H9 (cell line): Measurements from ENCODE around the gene DTNB. TPM values are rescaled to one million over a fixed set of nuclear protein-coding genes. Genes with fewer than 3 reads are reported as not detected.

Experiments used
- DNase-seq: peaks from one replicate; pipeline ENCODE4 v3.0.0-alpha.2; 2017
- H2AFZ ChIP-seq: one replicate; pipeline ENCODE4 v1.6.1; 2013; ENCODE audit warnings: mild to moderate bottlenecking, low read length, control low read depth, moderate library complexity
- H2AK5ac ChIP-seq: 2 replicates; pipeline ENCODE4 v1.6.1; 2013; ENCODE audit warnings: low read length, control low read depth, mixed read lengths; ENCODE audit not compliant: insufficient read length
- H2BK120ac ChIP-seq: one replicate; pipeline ENCODE4 v1.6.1; 2013; ENCODE audit warnings: low read depth, mild to moderate bottlenecking, low read length, control low read depth, inconsistent platforms; ENCODE audit not compliant: poor library complexity, severe bottlenecking
- H2BK12ac ChIP-seq: 2 replicates; pipeline ENCODE4 v1.6.1; 2013; ENCODE audit warnings: low read length, control low read depth, mixed read lengths, low read depth; ENCODE audit not compliant: insufficient read length
- H2BK15ac ChIP-seq: 2 replicates; pipeline ENCODE4 v1.6.1; 2013; ENCODE audit warnings: low read depth, low read length, control low read depth
- H2BK20ac ChIP-seq: one replicate; pipeline ENCODE4 v1.6.1; 2013; ENCODE audit warnings: low read depth, mild to moderate bottlenecking, low read length, control low read depth, inconsistent platforms; ENCODE audit not compliant: poor library complexity, severe bottlenecking
- H2BK5ac ChIP-seq: 2 replicates; pipeline ENCODE4 v1.6.1; 2013; ENCODE audit warnings: low read length, control low read depth, mixed read lengths; ENCODE audit not compliant: insufficient read length
- H3K14ac ChIP-seq: 2 replicates; pipeline ENCODE4 v1.6.1; 2013; ENCODE audit warnings: low read length, control low read depth; ENCODE audit not compliant: insufficient read depth
- H3K18ac ChIP-seq: 2 replicates; pipeline ENCODE4 v1.6.1; 2013; ENCODE audit warnings: low read depth, mild to moderate bottlenecking, mixed read lengths, low read length, control low read depth; ENCODE audit not compliant: insufficient read length
- H3K23ac ChIP-seq: 2 replicates; pipeline ENCODE4 v1.6.1; 2013; ENCODE audit warnings: low read length, control low read depth, mixed read lengths, low read depth; ENCODE audit not compliant: insufficient read length
- H3K23me2 ChIP-seq: 2 replicates; pipeline ENCODE4 v1.6.1; 2013; ENCODE audit warnings: low read depth, mild to moderate bottlenecking, mixed read lengths, low read length, control low read depth; ENCODE audit not compliant: insufficient read length, poor library complexity, severe bottlenecking
- H3K27ac ChIP-seq: 2 replicates; pipeline ENCODE4 v1.5.1; 2013; ENCODE audit warnings: low read length, control low read depth, mixed read lengths, low read depth; ENCODE audit not compliant: insufficient read length
- H3K27me3 ChIP-seq: 2 replicates; pipeline ENCODE4 v1.6.1; 2013; ENCODE audit warnings: low read length, control low read depth, inconsistent platforms; ENCODE audit not compliant: insufficient read depth
- H3K4ac ChIP-seq: 2 replicates; pipeline ENCODE4 v1.6.1; 2013; ENCODE audit warnings: low read depth, mild to moderate bottlenecking, control low read depth, inconsistent platforms, low read length, moderate library complexity
- H3K4me1 ChIP-seq: 2 replicates; pipeline ENCODE4 v1.6.1; 2013; ENCODE audit warnings: low read length, control low read depth, inconsistent platforms; ENCODE audit not compliant: insufficient read depth
- H3K4me2 ChIP-seq: 2 replicates; pipeline ENCODE4 v1.6.1; 2013; ENCODE audit warnings: low read length, control low read depth, mixed read lengths; ENCODE audit not compliant: insufficient read length, insufficient read depth
- H3K56ac ChIP-seq: 2 replicates; pipeline ENCODE4 v1.6.1; 2013; ENCODE audit warnings: low read depth, mild to moderate bottlenecking, mixed read lengths, low read length, control low read depth; ENCODE audit not compliant: insufficient read length
- H3K79me1 ChIP-seq: 2 replicates; pipeline ENCODE4 v1.6.1; 2013; ENCODE audit warnings: low read depth, mild to moderate bottlenecking, moderate library complexity, low read length, control low read depth, inconsistent platforms; ENCODE audit not compliant: insufficient read depth, poor library complexity, severe bottlenecking
- H3K79me2 ChIP-seq: 2 replicates; pipeline ENCODE4 v1.6.1; 2013; ENCODE audit warnings: low read length, control low read depth, inconsistent platforms; ENCODE audit not compliant: insufficient read depth
- H3K9ac ChIP-seq: 2 replicates; pipeline ENCODE4 v1.6.1; 2013; ENCODE audit warnings: low read length, control low read depth, mixed read lengths; ENCODE audit not compliant: insufficient read length; ENCODE audit errors: extremely low read depth
- H3K9me3 ChIP-seq: one replicate; pipeline ENCODE4 v1.6.1; 2013; ENCODE audit warnings: low read depth, low read length, inconsistent platforms; ENCODE audit not compliant: control insufficient read depth
- H3T11ph ChIP-seq: one replicate; pipeline ENCODE4 v1.6.1; 2013; ENCODE audit warnings: mild to moderate bottlenecking, low read length, control low read depth, inconsistent platforms
- H4K20me1 ChIP-seq: one replicate; pipeline ENCODE4 v1.6.1; 2013; ENCODE audit not compliant: control insufficient read depth, insufficient read length, insufficient read depth
- H4K5ac ChIP-seq: 2 replicates; pipeline ENCODE4 v1.6.1; 2013; ENCODE audit warnings: low read depth, mild to moderate bottlenecking, mixed read lengths, low read length, control low read depth; ENCODE audit not compliant: insufficient read length
- H4K8ac ChIP-seq: replicated peaks from 2 replicates; pipeline ENCODE4 v1.6.1; 2013; ENCODE audit warnings: low read length, control low read depth, mixed read lengths, low read depth; ENCODE audit not compliant: insufficient read length
- H4K91ac ChIP-seq: 2 replicates; pipeline ENCODE4 v1.6.1; 2013; ENCODE audit warnings: low read depth, mild to moderate bottlenecking, moderate library complexity, mixed read lengths, low read length, control low read depth; ENCODE audit not compliant: insufficient read length
- H3K27ac Mint-ChIP-seq, 3 experiments: 2 replicates in 2 of 3; 3 replicates in 1 of 3; pipeline ENCODE4 v1.8.0; 2020 to 2021; ENCODE audit warnings: mixed read lengths in 3 of 3, mild to moderate bottlenecking in 1 of 3, moderate library complexity in 1 of 3
- H3K27me3 Mint-ChIP-seq: 2 replicates; pipeline ENCODE4 v1.8.0; 2021; ENCODE audit warnings: low read depth, mild to moderate bottlenecking, moderate library complexity, mixed read lengths
- H3K36me3 Mint-ChIP-seq, 3 experiments: 2 replicates in 2 of 3; 3 replicates in 1 of 3; pipeline ENCODE4 v1.8.0; 2020 to 2021; ENCODE audit warnings: low read depth in 3 of 3, mixed read lengths in 3 of 3; ENCODE audit not compliant: insufficient read depth in 1 of 3
- H3K4me1 Mint-ChIP-seq, 2 experiments: 2 replicates each; pipeline ENCODE4 v1.8.0; 2020; ENCODE audit warnings: mixed read lengths in 2 of 2
- H3K4me3 Mint-ChIP-seq, 2 experiments: 2 replicates in 1 of 2; 3 replicates in 1 of 2; pipeline ENCODE4 v1.8.0; 2020 to 2021; ENCODE audit warnings: mild to moderate bottlenecking in 2 of 2, mixed read lengths in 2 of 2, moderate library complexity in 1 of 2
- H3K9me3 Mint-ChIP-seq, 2 experiments: 2 replicates in 1 of 2; 3 replicates in 1 of 2; pipeline ENCODE4 v1.8.0; 2020; ENCODE audit warnings: mild to moderate bottlenecking in 2 of 2, mixed read lengths in 2 of 2, moderate library complexity in 1 of 2
- WGBS: extraction: QIAGEN DNeasy Blood & Tissue Kit; methylation state at CpG from one replicate; pipeline ENCODE4 v1.1.7; 2013; ENCODE audit warnings: missing lambda C conversion rate, low lambda C conversion rate, mixed read lengths; ENCODE audit not compliant: insufficient read length; ENCODE audit errors: extremely low coverage; 5-methylcytosine and 5-hydroxymethylcytosine counted together
- total RNA-seq: library from RNA; stranded (reverse); gene quantifications from 2 replicates; pipeline ENCODE4 v1.2.1, GENCODE V29; 2021
- TF ChIP-seq, protein P1 (sequence below): fragments of 200-600 bp; sonication (generic); conservative IDR thresholded peaks from 3 replicates; pipeline ENCODE4 v1.8.0; 2021; ENCODE audit warnings: antibody characterized with exemption, mild to moderate bottlenecking

Gene DTNB
- total RNA-seq, 1 experiment from 2014 or later: 26.7 TPM

DNA sequence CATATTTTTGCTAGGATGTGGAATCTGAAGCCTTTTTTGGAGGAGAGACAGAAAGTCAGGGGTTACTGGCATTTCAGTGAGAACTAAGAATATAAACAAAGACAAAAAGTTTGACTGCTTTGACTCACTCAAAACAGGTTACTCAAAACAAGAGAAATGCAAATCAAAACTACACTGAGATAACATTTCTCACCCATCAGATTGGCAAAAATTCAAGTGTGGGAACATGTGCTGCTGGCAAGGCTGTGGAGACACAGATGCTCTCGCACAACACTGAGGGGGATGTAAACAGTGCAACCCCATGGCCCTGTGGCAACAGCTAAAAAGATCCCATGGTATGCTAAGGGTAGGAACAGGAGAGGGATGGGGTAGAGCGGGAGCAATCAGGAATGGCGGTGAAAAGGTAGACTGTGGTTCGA lies 86.6 kb downstream of the DTNB start:
- Mint-ChIP-seq H3K27me3 (no peaks in the 10 kb centered on the region), H3K4me3 (no peak overlapping the region), H3K27ac (peak overlapping the region in 1 of 3 experiments; percentile 76; a peak in 4 of 7 replicates), H3K9me3 (no peaks in the 10 kb centered on the region), H3K36me3 (no peaks in the 10 kb centered on the region), H3K4me1 (peaks cover 13 to 23% of the 10 kb centered on the region in 2 experiments)
- Histone ChIP-seq H3K4me2 (no peak overlapping the region), H2AFZ (no peak overlapping the region), H3K23me2 (no peaks in the 10 kb centered on the region), H3K79me2 (no peaks in the 10 kb centered on the region), H3K27ac (peak overlapping the region; percentile 0), H3K56ac (no peak overlapping the region), H3K79me1 (no peaks in the 10 kb centered on the region), H2BK5ac (no peak overlapping the region), H2BK20ac (no peak overlapping the region), H3K18ac (no peak overlapping the region), H4K20me1 (no peaks in the 10 kb centered on the region), H3K23ac (no peak overlapping the region), H4K91ac (no peak overlapping the region), H3K4ac (no peak overlapping the region), H3T11ph (no peak overlapping the region), H3K9ac (no peak overlapping the region), H2AK5ac (no peak overlapping the region), H3K14ac (no peak overlapping the region; the same call in 1 of the 2 replicates), H3K9me3 (no peaks in the 10 kb centered on the region), H3K4me1 (no peaks in the 10 kb centered on the region), H2BK12ac (no peak overlapping the region), H4K8ac (no peak overlapping the region), H4K5ac (no peak overlapping the region), H2BK15ac (no peak overlapping the region), H2BK120ac (no peak overlapping the region), H3K27me3 (no peaks in the 10 kb centered on the region)
- TF ChIP-seq, protein P1, sequence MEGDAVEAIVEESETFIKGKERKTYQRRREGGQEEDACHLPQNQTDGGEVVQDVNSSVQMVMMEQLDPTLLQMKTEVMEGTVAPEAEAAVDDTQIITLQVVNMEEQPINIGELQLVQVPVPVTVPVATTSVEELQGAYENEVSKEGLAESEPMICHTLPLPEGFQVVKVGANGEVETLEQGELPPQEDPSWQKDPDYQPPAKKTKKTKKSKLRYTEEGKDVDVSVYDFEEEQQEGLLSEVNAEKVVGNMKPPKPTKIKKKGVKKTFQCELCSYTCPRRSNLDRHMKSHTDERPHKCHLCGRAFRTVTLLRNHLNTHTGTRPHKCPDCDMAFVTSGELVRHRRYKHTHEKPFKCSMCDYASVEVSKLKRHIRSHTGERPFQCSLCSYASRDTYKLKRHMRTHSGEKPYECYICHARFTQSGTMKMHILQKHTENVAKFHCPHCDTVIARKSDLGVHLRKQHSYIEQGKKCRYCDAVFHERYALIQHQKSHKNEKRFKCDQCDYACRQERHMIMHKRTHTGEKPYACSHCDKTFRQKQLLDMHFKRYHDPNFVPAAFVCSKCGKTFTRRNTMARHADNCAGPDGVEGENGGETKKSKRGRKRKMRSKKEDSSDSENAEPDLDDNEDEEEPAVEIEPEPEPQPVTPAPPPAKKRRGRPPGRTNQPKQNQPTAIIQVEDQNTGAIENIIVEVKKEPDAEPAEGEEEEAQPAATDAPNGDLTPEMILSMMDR: no peak
- no peak for DNase-seq
- WGBS: no CpG with 5 or more reads among the region's 4 CpGs
